HepG2 (cell line): ENCODE measurements around the gene DZIP1L.

ENCODE experiments used
- BHLHE40 ChIP-seq: IDR thresholded peaks from 2 replicates; pipeline ENCODE4 v1.6.1; 2011; ENCODE audit warnings: low read length, improper control_type of control experiment
- CTCF ChIP-seq: sonication (generic); formaldehyde crosslinking; IDR thresholded peaks from 2 replicates; pipeline ENCODE4 v1.5.0; 2020; ENCODE audit warnings: mild to moderate bottlenecking, missing genetic modification reagents, moderate library complexity
- EZH2 ChIP-seq: conservative IDR thresholded peaks from 2 replicates; pipeline ENCODE4 v1.6.1; 2012; ENCODE audit warnings: mild to moderate bottlenecking, low read depth, low read length, moderate library complexity
- FOSL1 ChIP-seq: sonication (generic); formaldehyde crosslinking; IDR thresholded peaks from 2 replicates; pipeline ENCODE4 v1.9.0; 2021; ENCODE audit warnings: missing genetic modification reagents, borderline replicate concordance
- IRF1 ChIP-seq: sonication (generic); formaldehyde crosslinking; IDR thresholded peaks from 2 replicates; pipeline ENCODE4 v1.4.0; 2020; ENCODE audit warnings: low read depth, mild to moderate bottlenecking, missing genetic modification reagents
- KLF11 ChIP-seq: IDR thresholded peaks from 2 replicates; pipeline ENCODE4 v1.6.1; 2016; ENCODE audit warnings: missing compliant biosample characterization
- PATZ1 ChIP-seq: sonication (generic); formaldehyde crosslinking; IDR thresholded peaks from 2 replicates; pipeline ENCODE4 v1.4.0; 2020; ENCODE audit warnings: missing genetic modification reagents
- POLR2A ChIP-seq, 2 experiments: IDR thresholded peaks; 2 replicates each; pipeline ENCODE4 v1.6.1; 2011; ENCODE audit warnings: low read depth in 2 of 2, low read length in 2 of 2, mild to moderate bottlenecking in 1 of 2, moderate library complexity in 1 of 2; ENCODE audit not compliant: insufficient read depth in 1 of 2
- POLR2AphosphoS5 ChIP-seq: IDR thresholded peaks from 2 replicates; pipeline ENCODE4 v1.6.1; 2012; ENCODE audit warnings: low read depth, low read length
- RBAK ChIP-seq: sonication (generic); formaldehyde crosslinking; IDR thresholded peaks from 2 replicates; pipeline ENCODE4 v1.5.1; 2020; ENCODE audit warnings: mild to moderate bottlenecking, missing genetic modification reagents
- TARDBP ChIP-seq: sonication (generic); formaldehyde crosslinking; IDR thresholded peaks from 2 replicates; pipeline ENCODE4 v1.8.0; 2022; ENCODE audit warnings: mild to moderate bottlenecking, missing genetic modification reagents
- ZNF446 ChIP-seq: sonication (generic); formaldehyde crosslinking; IDR thresholded peaks from 2 replicates; pipeline ENCODE4 v1.5.0; 2020; ENCODE audit warnings: mild to moderate bottlenecking, missing genetic modification reagents
- ZNF614 ChIP-seq: IDR thresholded peaks from 2 replicates; pipeline ENCODE4 v1.6.1; 2018; ENCODE audit warnings: missing biosample characterization, missing genetic modification reagents, inconsistent platforms, borderline replicate concordance

GRCh38 chr3:138027821-138028220 lies 87.6 kb downstream of the DZIP1L start:
- TF ChIP-seq ZNF446 (CRISPR knock-in tag) (no peak), ZNF614 (no peak), PATZ1 (CRISPR knock-in tag) (no peak), CTCF (no peak), FOSL1 (CRISPR knock-in tag) (no peak), POLR2A (IDR thresholded peaks at IDR 0.05; ENCODE audit: insufficient read depth in 1 of 2, low read depth in 2 of 2, low read length in 2 of 2) (no peak), BHLHE40 (no peak), POLR2AphosphoS5 (no peak), EZH2 (no peak), RBAK (CRISPR knock-in tag) (no peak), KLF11 (CRISPR knock-in tag) (no peak), IRF1 (no peak), TARDBP (CRISPR knock-in tag) (no peak)
